Keratinocyte (primary cell): ENCODE results near the gene ALG12. TPM values are rescaled to one million over a fixed set of nuclear protein-coding genes. Genes with fewer than 3 reads are reported as not detected.

ENCODE experiments used
- DNase-seq: peaks from one replicate; pipeline ENCODE4 v3.0.0-alpha.2; 2011; ENCODE audit warnings: low read depth, missing footprints, low spot score
- FAIRE-seq: peaks from 2 replicates; lab custom pipeline; 2011; peaks lifted over from hg19 to GRCh38; lab: Jason Lieb, UNC
- H2AFZ ChIP-seq: 2 replicates; pipeline ENCODE4 v1.6.0; 2012; ENCODE audit warnings: low read length, control low read depth, inconsistent platforms; ENCODE audit not compliant: control insufficient read depth
- H3K27ac ChIP-seq: 2 replicates; pipeline ENCODE4 v1.5.1; 2011; ENCODE audit warnings: low read length; ENCODE audit not compliant: control insufficient read depth, insufficient read depth
- H3K27me3 ChIP-seq: 3 replicates; pipeline ENCODE4 v1.6.0; 2011; ENCODE audit warnings: low read length; ENCODE audit not compliant: control insufficient read depth, insufficient read depth; ENCODE audit errors: extremely low read depth
- H3K36me3 ChIP-seq, 2 experiments: 2 replicates in 1 of 2; 3 replicates in 1 of 2; pipeline ENCODE4 v1.5.1; 2011; ENCODE audit warnings: low read length in 2 of 2, mild to moderate bottlenecking in 1 of 2; ENCODE audit not compliant: control insufficient read depth in 2 of 2, insufficient read depth in 2 of 2; ENCODE audit errors: extremely low read depth in 1 of 2
- H3K4me1 ChIP-seq: 3 replicates; pipeline ENCODE4 v1.5.1; 2011; ENCODE audit warnings: low read length; ENCODE audit not compliant: control insufficient read depth, insufficient read depth; ENCODE audit errors: extremely low read depth
- H3K4me2 ChIP-seq: 3 replicates; pipeline ENCODE4 v1.6.0; 2011; ENCODE audit warnings: low read depth, low read length; ENCODE audit not compliant: control insufficient read depth, insufficient read depth; ENCODE audit errors: extremely low read depth
- H3K4me3 ChIP-seq, 3 experiments: fragments of 200-600 bp in 1 of 3; sonication (generic) in 1 of 3; 2 replicates in 2 of 3; 3 replicates in 1 of 3; pipeline ENCODE4 v1.5.1; 2011 to 2016; ENCODE audit warnings: low read length in 3 of 3, mild to moderate bottlenecking in 3 of 3, control low read depth in 2 of 3, inconsistent platforms in 1 of 3, low read depth in 1 of 3, mixed read lengths in 1 of 3, mixed run types in 1 of 3, moderate library complexity in 1 of 3; ENCODE audit not compliant: control insufficient read depth in 2 of 3, insufficient read depth in 2 of 3; ENCODE audit errors: extremely low read depth in 1 of 3
- H3K79me2 ChIP-seq: 2 replicates; pipeline ENCODE4 v1.6.0; 2012; ENCODE audit warnings: low read length; ENCODE audit not compliant: control insufficient read depth, insufficient read depth
- H3K9ac ChIP-seq: 3 replicates; pipeline ENCODE4 v1.6.0; 2011; ENCODE audit warnings: low read length; ENCODE audit not compliant: control insufficient read depth, insufficient read depth; ENCODE audit errors: extremely low read depth
- H3K9me1 ChIP-seq: 3 replicates; pipeline ENCODE4 v1.6.0; 2011; ENCODE audit warnings: low read length; ENCODE audit not compliant: control insufficient read depth, insufficient read depth; ENCODE audit errors: extremely low read depth
- H3K9me3 ChIP-seq: 2 replicates; pipeline ENCODE4 v1.5.1; 2012; ENCODE audit warnings: low read depth, low read length; ENCODE audit not compliant: control insufficient read depth
- H4K20me1 ChIP-seq: 3 replicates; pipeline ENCODE4 v1.6.0; 2011; ENCODE audit warnings: low read length; ENCODE audit not compliant: control insufficient read depth, insufficient read depth; ENCODE audit errors: extremely low read depth
- CTCF ChIP-seq, 3 experiments: IDR thresholded peaks in 1 of 3; conservative IDR thresholded peaks in 1 of 3; optimal IDR thresholded peaks in 1 of 3; 2 replicates in 2 of 3; 3 replicates in 1 of 3; pipeline versions ENCODE3 to v1.5.1; 2011; ENCODE audit warnings: low read length in 3 of 3, mild to moderate bottlenecking in 3 of 3, moderate library complexity in 2 of 3, control low read depth in 1 of 3, inconsistent platforms in 1 of 3; ENCODE audit not compliant: insufficient read depth in 2 of 3; ENCODE audit errors: extremely low read depth in 1 of 3
- EZH2 ChIP-seq: IDR thresholded peaks from one replicate; pipeline ENCODE4 v1.6.1; 2012; ENCODE audit warnings: inconsistent platforms, mild to moderate bottlenecking, low read length, moderate library complexity
- dilution Hi-C: fragments of 300-500 bp; cut with MboI; formaldehyde crosslinking; loops from one replicate; pipeline ENCODE4 v1.7.0; 2020; ENCODE audit warnings: low sequenced_read_pairs; ENCODE audit not compliant: extremely low pct_ligation_motif_present
- polyA plus RNA-seq, 5 experiments: library from polyadenylated mRNA; depleted of rRNA in 3 of 5; stranded (reverse) in 3 of 5; stranded (forward) in 1 of 5; unstranded in 1 of 5; fragments of >200 nt; gene quantifications; 1 replicate in 1 of 5; 2 replicates in 3 of 5; 3 replicates in 1 of 5; pipeline versions ENCODE4 v1.2.1 to v1.2.3, GENCODE V29; 2011 to 2012; ENCODE audit warnings: missing spikeins in 2 of 5, low read depth in 1 of 5, low replicate concordance in 1 of 5

The ALG12 gene
- polyA plus RNA-seq, 1 donor (not counting 4 experiments of a cell fraction or from before 2014, with no cell fraction given), result 6.3 TPM

GRCh38 chr22:49929994-49930575 is 11.8 kb upstream of the ALG12 start:
- H3K79me2 ChIP-seq, result no peaks in the 10 kb centered on the region
- no peaks in the 10 kb centered on the region for H3K9me3 ChIP-seq
- no peak overlapping the region for H3K27ac ChIP-seq
- peaks cover 8% of the 10 kb centered on the region for H3K27me3 ChIP-seq
- no peak overlapping the region for H3K9ac ChIP-seq
- H3K36me3 ChIP-seq, result peaks cover 0 to 14% of the 10 kb centered on the region in 2 experiments
- no peaks in the 10 kb centered on the region for H4K20me1 ChIP-seq
- DNase-seq (no peak), FAIRE-seq (no peak)
- dilution Hi-C loops, result no loop called here
- no peak overlapping the region for H3K4me3 ChIP-seq
- H3K9me1 ChIP-seq, result no peaks in the 10 kb centered on the region
- no peak overlapping the region for H2AFZ ChIP-seq
- H3K4me1 ChIP-seq, result peaks cover 19% of the 10 kb centered on the region
- no peak overlapping the region for H3K4me2 ChIP-seq
- no peak for TF ChIP-seq CTCF (optimal IDR thresholded peaks at IDR 0.05 in 1 of 3, IDR thresholded peaks at IDR 0.05 in 1 of 3, conservative IDR thresholded peaks at IDR 0.05 in 1 of 3; ENCODE audit: extremely low read depth in 1 of 3, insufficient read depth in 2 of 3, low read length in 3 of 3)
- no peak for TF ChIP-seq EZH2

- H2AFZ ChIP-seq, result no peak overlapping the region
- no peak overlapping the region for H3K9ac ChIP-seq
Observed at GRCh38 chr22:49929211-49929979, 11.2 kb upstream of the ALG12 start.

More at GRCh38 chr22:49929211-49929979, 11.2 kb upstream of the ALG12 start:
- Histone ChIP-seq H3K9me1 (no peaks in the 10 kb centered on the region), H3K36me3 (peaks cover 0 to 14% of the 10 kb centered on the region in 2 experiments), H3K79me2 (no peaks in the 10 kb centered on the region), H3K9me3 (no peaks in the 10 kb centered on the region), H3K4me2 (no peak overlapping the region), H3K4me1 (peaks cover 13% of the 10 kb centered on the region), H3K27me3 (peaks cover 8% of the 10 kb centered on the region), H4K20me1 (no peaks in the 10 kb centered on the region), H3K4me3 (no peak overlapping the region), H3K27ac (no peak overlapping the region)
- DNase-seq, result no peak
- dilution Hi-C loops, result no loop called here
- no peak for FAIRE-seq
- TF ChIP-seq CTCF (optimal IDR thresholded peaks at IDR 0.05 in 1 of 3, IDR thresholded peaks at IDR 0.05 in 1 of 3, conservative IDR thresholded peaks at IDR 0.05 in 1 of 3; ENCODE audit: extremely low read depth in 1 of 3, insufficient read depth in 2 of 3, low read length in 3 of 3), result peak in 2 of 3 experiments; percentile 57 to 94
- TF ChIP-seq EZH2, result no peak
